ENCODE measurements around the gene OR6T1. TPM values are rescaled to one million over a fixed set of nuclear protein-coding genes. Genes with fewer than 3 reads are reported as not detected.

OR6T1 gene, protein sequence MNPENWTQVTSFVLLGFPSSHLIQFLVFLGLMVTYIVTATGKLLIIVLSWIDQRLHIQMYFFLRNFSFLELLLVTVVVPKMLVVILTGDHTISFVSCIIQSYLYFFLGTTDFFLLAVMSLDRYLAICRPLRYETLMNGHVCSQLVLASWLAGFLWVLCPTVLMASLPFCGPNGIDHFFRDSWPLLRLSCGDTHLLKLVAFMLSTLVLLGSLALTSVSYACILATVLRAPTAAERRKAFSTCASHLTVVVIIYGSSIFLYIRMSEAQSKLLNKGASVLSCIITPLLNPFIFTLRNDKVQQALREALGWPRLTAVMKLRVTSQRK
- total RNA-seq: not detected in 2 replicates

- no peaks in the 10 kb centered on the region for H3K36me3 Mint-ChIP-seq (ENCODE audit: low read depth)
- intact Hi-C loops (cut with micrococcal nuclease): no loop called here
- no peaks in the 10 kb centered on the region for H3K4me1 Mint-ChIP-seq
- TF ChIP-seq, protein P1, sequence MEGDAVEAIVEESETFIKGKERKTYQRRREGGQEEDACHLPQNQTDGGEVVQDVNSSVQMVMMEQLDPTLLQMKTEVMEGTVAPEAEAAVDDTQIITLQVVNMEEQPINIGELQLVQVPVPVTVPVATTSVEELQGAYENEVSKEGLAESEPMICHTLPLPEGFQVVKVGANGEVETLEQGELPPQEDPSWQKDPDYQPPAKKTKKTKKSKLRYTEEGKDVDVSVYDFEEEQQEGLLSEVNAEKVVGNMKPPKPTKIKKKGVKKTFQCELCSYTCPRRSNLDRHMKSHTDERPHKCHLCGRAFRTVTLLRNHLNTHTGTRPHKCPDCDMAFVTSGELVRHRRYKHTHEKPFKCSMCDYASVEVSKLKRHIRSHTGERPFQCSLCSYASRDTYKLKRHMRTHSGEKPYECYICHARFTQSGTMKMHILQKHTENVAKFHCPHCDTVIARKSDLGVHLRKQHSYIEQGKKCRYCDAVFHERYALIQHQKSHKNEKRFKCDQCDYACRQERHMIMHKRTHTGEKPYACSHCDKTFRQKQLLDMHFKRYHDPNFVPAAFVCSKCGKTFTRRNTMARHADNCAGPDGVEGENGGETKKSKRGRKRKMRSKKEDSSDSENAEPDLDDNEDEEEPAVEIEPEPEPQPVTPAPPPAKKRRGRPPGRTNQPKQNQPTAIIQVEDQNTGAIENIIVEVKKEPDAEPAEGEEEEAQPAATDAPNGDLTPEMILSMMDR (IDR thresholded peaks at IDR 0.05): no peak
- no peak within 1 kb of the TSS for H3K4me3 Mint-ChIP-seq
- DNase-seq (no peak), ATAC-seq (ENCODE audit: low read depth) (no peak)
- H3K27ac Mint-ChIP-seq: no peak within 1 kb of the TSS
- peaks cover 4% of the 10 kb centered on the region for H3K9me3 Mint-ChIP-seq
- peaks cover 2% of the 10 kb centered on the region for H3K27me3 Mint-ChIP-seq
- ChIA-PET CTCF (no interaction called here), POLR2A (no interaction called here)
Measured at GRCh38 chr11:123943738-123944137, at the start of gene OR6T1. OR6T1 (minus strand) TSS chr11:123943838; CDS start chr11:123943838, 0 bp downstream.

DNA sequence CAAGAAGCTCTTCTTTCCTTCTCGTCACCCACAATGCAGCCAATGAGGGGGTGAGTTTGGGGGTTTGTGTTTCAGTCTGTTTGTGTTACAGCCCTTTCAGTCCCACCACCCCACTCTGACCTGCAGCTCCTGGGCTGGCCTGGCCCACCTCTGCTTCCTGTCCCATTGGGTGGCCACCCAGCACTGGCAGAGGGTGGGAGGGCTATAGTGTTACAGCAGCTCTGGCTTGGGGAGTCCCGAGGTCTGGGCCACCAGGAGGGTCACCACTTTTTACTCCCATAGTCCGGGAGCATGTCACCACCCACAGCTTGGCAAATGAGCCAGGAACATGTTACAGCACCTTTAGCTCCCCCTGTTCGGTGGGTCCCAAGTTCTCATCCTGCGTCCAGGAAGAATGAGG, 35.7 kb upstream of the OR6T1 start:
- TF ChIP-seq, protein P1 (IDR thresholded peaks at IDR 0.05): no peak
- no peak overlapping the region for H3K4me3 Mint-ChIP-seq
- no peaks in the 10 kb centered on the region for H3K36me3 Mint-ChIP-seq (ENCODE audit: low read depth)
- no peak for ATAC-seq (ENCODE audit: low read depth)
- ChIA-PET CTCF (no interaction called here), POLR2A (no interaction called here)
- intact Hi-C loops (cut with micrococcal nuclease): no loop called here
- no peak for DNase-seq
- no peaks in the 10 kb centered on the region for H3K27me3 Mint-ChIP-seq
- no peaks in the 10 kb centered on the region for H3K4me1 Mint-ChIP-seq
- H3K27ac Mint-ChIP-seq: no peak overlapping the region
- H3K9me3 Mint-ChIP-seq: peaks cover 7% of the 10 kb centered on the region

GRCh38 chr11:123977731-123978347, 34.2 kb upstream of the OR6T1 start, which contains the start of gene OR10S1:
OR10S1 (minus strand) TSS chr11:123977781; CDS start chr11:123977664, 117 bp downstream.
- Mint-ChIP-seq H3K27me3 (no peaks in the 10 kb centered on the region), H3K36me3 (ENCODE audit: low read depth) (no peaks in the 10 kb centered on the region), H3K4me1 (no peaks in the 10 kb centered on the region), H3K27ac (no peak within 1 kb of the TSS), H3K4me3 (no peak within 1 kb of the TSS), H3K9me3 (peaks cover 5% of the 10 kb centered on the region)
- intact Hi-C loops (cut with micrococcal nuclease): no loop called here
- ChIA-PET CTCF (no interaction called here), POLR2A (no interaction called here)
- ATAC-seq (ENCODE audit: low read depth): no peak
- no peak for DNase-seq
- TF ChIP-seq, protein P1 (IDR thresholded peaks at IDR 0.05): no peak

GRCh38 chr11:123976770-123977560, 33.3 kb upstream of the OR6T1 start:
- H3K36me3 Mint-ChIP-seq (ENCODE audit: low read depth): no peaks in the 10 kb centered on the region
- TF ChIP-seq, protein P1 (IDR thresholded peaks at IDR 0.05): no peak
- no peak overlapping the region for H3K4me3 Mint-ChIP-seq
- CTCF ChIA-PET: no interaction called here
- no peak overlapping the region for H3K27ac Mint-ChIP-seq
- peaks cover 2% of the 10 kb centered on the region for H3K9me3 Mint-ChIP-seq
- H3K27me3 Mint-ChIP-seq: no peaks in the 10 kb centered on the region
- no peak for ATAC-seq (ENCODE audit: low read depth)
- DNase-seq: no peak
- intact Hi-C loops (cut with micrococcal nuclease): no loop called here
- H3K4me1 Mint-ChIP-seq: no peaks in the 10 kb centered on the region
- POLR2A ChIA-PET: no interaction called here

- Mint-ChIP-seq H3K4me3 (no peak overlapping the region), H3K27me3 (no peaks in the 10 kb centered on the region), H3K36me3 (ENCODE audit: low read depth) (no peaks in the 10 kb centered on the region), H3K27ac (no peak overlapping the region), H3K9me3 (peaks cover 2% of the 10 kb centered on the region), H3K4me1 (no peaks in the 10 kb centered on the region)
- ATAC-seq (ENCODE audit: low read depth): no peak
- POLR2A ChIA-PET: no interaction called here
- CTCF ChIA-PET: no interaction called here
- intact Hi-C loops (cut with micrococcal nuclease): no loop called here
- TF ChIP-seq, protein P1 (IDR thresholded peaks at IDR 0.05): no peak
- no peak for DNase-seq
Measured at GRCh38 chr11:123973816-123974215, 30.2 kb upstream of the OR6T1 start.
